MCF 10A (cell line): ENCODE measurements around the gene GRK3. TPM values are rescaled to one million over a fixed set of nuclear protein-coding genes. Genes with fewer than 3 reads are reported as not detected.

ENCODE experiments used
- BruUV-seq: library from RNA; stranded (reverse); fragments of 400-500 nt; replicated peaks from 2 replicates; lab custom pipeline; 2021; lab: Mats Ljungman, UMichigan
- CTCF ChIA-PET: fragments of 300-600 bp; sonication (Branson Sonifier 250); formaldehyde crosslinking; extraction: SDS; loops from one replicate; lab custom pipeline; 2021; ENCODE audit warnings: antibody characterized with exemption, inconsistent platforms; lab: Yijun Ruan, JAX
- POLR2A ChIA-PET: fragments of 300-600, 350-650 bp; sonication (Branson Sonifier 250); formaldehyde crosslinking; extraction: SDS; loops from one replicate; lab custom pipeline; 2020; ENCODE audit warnings: antibody characterized with exemption, inconsistent platforms; lab: Yijun Ruan, JAX
- DNase-seq: peaks from one replicate; pipeline ENCODE4 v3.0.0-alpha.2; 2018; ENCODE audit not compliant: unreplicated experiment
- H3K27ac Mint-ChIP-seq: one replicate; pipeline ENCODE4 v1.8.0; 2022; ENCODE audit warnings: mild to moderate bottlenecking, low read depth, mixed read lengths; ENCODE audit not compliant: unreplicated experiment
- H3K27me3 Mint-ChIP-seq: one replicate; pipeline ENCODE4 v1.8.0; 2022; ENCODE audit warnings: mixed read lengths; ENCODE audit not compliant: insufficient read depth, unreplicated experiment
- H3K36me3 Mint-ChIP-seq: one replicate; pipeline ENCODE4 v1.8.0; 2022; ENCODE audit warnings: mild to moderate bottlenecking, moderate library complexity, mixed read lengths; ENCODE audit not compliant: insufficient read depth, unreplicated experiment
- H3K4me1 Mint-ChIP-seq: one replicate; pipeline ENCODE4 v1.8.0; 2022; ENCODE audit warnings: mixed read lengths; ENCODE audit not compliant: insufficient read depth, unreplicated experiment
- H3K4me3 Mint-ChIP-seq: one replicate; pipeline ENCODE4 v1.8.0; 2022; ENCODE audit warnings: mild to moderate bottlenecking, moderate library complexity, mixed read lengths; ENCODE audit not compliant: unreplicated experiment
- H3K9me3 Mint-ChIP-seq: one replicate; pipeline ENCODE4 v1.8.0; 2022; ENCODE audit warnings: mixed read lengths; ENCODE audit not compliant: unreplicated experiment
- intact Hi-C: fragments of 100-400 bp; cut with micrococcal nuclease; formaldehyde crosslinking; loops from 2 replicates; pipeline ENCODE4 v1.14.1; 2022
- total RNA-seq: library from RNA; stranded (reverse); gene quantifications from 2 replicates; pipeline ENCODE4 v1.2.3, GENCODE V29; 2022
- TF ChIP-seq, protein P1 (sequence below): fragments of 200-600 bp; IDR thresholded peaks from one replicate; pipeline ENCODE4 v1.8.0; 2022; ENCODE audit warnings: antibody characterized with exemption, mild to moderate bottlenecking; ENCODE audit not compliant: unreplicated experiment

The GRK3 gene
- total RNA-seq, 1 experiment from 2014 or later = 7.9 TPM

DNA sequence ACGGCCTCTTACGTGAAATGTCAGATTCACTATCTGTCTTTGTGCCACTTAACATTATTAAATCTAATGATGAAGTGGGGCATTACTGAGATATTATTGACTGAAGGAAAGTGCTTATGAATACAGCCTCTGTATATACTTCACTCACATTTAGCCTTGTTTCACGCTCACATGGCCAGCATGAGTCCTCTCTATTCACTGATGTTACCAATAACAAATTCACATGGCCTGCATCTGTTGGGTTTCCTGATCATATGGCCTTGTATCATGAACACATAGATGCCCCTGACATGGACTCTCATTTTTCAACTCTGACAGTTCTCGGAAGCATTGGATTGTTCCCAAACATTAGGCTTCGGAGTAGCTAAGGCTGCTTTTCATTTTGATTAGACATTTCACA is 109.2 kb downstream of the GRK3 start:
- intact Hi-C loops = no loop called here
- TF ChIP-seq, protein P1, sequence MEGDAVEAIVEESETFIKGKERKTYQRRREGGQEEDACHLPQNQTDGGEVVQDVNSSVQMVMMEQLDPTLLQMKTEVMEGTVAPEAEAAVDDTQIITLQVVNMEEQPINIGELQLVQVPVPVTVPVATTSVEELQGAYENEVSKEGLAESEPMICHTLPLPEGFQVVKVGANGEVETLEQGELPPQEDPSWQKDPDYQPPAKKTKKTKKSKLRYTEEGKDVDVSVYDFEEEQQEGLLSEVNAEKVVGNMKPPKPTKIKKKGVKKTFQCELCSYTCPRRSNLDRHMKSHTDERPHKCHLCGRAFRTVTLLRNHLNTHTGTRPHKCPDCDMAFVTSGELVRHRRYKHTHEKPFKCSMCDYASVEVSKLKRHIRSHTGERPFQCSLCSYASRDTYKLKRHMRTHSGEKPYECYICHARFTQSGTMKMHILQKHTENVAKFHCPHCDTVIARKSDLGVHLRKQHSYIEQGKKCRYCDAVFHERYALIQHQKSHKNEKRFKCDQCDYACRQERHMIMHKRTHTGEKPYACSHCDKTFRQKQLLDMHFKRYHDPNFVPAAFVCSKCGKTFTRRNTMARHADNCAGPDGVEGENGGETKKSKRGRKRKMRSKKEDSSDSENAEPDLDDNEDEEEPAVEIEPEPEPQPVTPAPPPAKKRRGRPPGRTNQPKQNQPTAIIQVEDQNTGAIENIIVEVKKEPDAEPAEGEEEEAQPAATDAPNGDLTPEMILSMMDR = no peak
- Mint-ChIP-seq H3K27me3 (no peaks in the 10 kb centered on the region), H3K4me1 (peaks cover 6% of the 10 kb centered on the region), H3K27ac (no peak overlapping the region), H3K4me3 (no peak overlapping the region), H3K36me3 (no peaks in the 10 kb centered on the region), H3K9me3 (no peaks in the 10 kb centered on the region)
- CTCF ChIA-PET = no interaction called here
- no peak for DNase-seq
- BruUV-seq = no TSS peak
- POLR2A ChIA-PET = no interaction called here

DNA sequence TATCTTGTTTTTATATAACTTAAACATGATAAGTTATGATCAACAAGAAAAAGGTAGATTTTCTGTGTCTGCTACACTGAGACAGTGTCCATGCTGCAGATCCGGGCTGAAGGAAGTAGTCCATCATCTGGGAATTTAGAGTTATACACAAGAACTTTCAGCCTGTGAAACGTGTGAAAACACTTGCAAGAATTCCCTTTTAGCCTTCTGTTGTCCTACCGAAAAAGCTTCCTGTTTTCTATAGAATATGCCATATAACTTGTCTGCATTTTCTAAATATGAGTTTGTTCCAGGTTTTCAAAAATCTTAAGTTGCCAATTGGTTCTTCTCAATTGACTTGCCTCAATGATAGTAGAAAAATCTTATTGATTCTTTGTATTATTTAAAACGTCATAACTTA is 113.2 kb downstream of the GRK3 start:
- no peak overlapping the region for H3K27ac Mint-ChIP-seq
- no peak overlapping the region for H3K4me3 Mint-ChIP-seq
- H3K36me3 Mint-ChIP-seq = no peaks in the 10 kb centered on the region
- no peaks in the 10 kb centered on the region for H3K9me3 Mint-ChIP-seq
- DNase-seq = no peak
- TF ChIP-seq, protein P1 = no peak
- no peaks in the 10 kb centered on the region for H3K27me3 Mint-ChIP-seq
- peaks cover 3% of the 10 kb centered on the region for H3K4me1 Mint-ChIP-seq
- no TSS peak for BruUV-seq
- ChIA-PET POLR2A (no interaction called here), CTCF (interaction anchor here (0.6 kb wide), 1 partner anchor 52 kb away, joined by 3 read pairs; no protein-coding TSS in a partner anchor)
- intact Hi-C loops = no loop called here

DNA sequence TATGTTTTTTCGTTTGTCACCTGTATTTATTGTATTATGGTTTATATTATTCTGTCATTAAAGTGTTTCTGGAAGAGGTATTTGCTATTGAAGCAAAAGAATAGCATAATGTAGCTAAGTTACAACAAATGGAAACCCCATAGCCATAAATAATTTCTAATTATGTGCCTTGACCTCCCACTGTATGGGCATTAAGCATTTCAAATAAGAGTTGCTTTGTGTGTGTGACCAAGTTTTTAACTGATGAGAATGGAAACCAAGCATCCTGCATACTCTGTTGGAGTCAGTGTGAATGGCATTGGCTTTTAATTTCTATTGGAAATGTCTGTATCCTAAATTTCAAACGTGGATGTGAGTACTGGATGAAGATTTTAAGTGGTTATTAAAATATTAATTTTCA is 115.6 kb downstream of the GRK3 start:
- Mint-ChIP-seq H3K27me3 (no peaks in the 10 kb centered on the region), H3K9me3 (no peaks in the 10 kb centered on the region), H3K27ac (no peak overlapping the region), H3K4me1 (no peaks in the 10 kb centered on the region), H3K4me3 (no peak overlapping the region), H3K36me3 (no peaks in the 10 kb centered on the region)
- POLR2A ChIA-PET = no interaction called here
- CTCF ChIA-PET = no interaction called here
- no TSS peak for BruUV-seq
- DNase-seq = no peak
- TF ChIP-seq, protein P1 = no peak
- intact Hi-C loops = no loop called here

DNA sequence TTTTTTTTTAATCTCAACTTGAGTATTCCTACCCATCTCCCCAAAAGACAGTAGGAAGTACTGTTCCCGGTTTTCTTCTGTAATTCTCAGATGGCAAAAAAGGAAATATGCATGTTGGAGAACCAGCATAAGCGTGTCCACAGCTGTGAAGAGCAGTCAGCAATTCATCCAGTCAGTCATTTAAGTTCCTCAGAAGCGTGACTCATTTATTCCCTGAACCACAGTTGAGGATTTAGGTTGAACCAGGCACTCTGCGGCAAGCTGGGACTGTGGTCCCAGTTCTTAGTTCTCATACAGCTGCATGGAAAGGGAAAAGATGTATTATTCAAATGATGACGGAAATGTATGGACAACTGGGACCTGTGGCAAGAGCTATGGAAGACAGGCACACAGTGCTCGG is 116.5 kb downstream of the GRK3 start:
- TF ChIP-seq, protein P1 = no peak
- Mint-ChIP-seq H3K36me3 (no peaks in the 10 kb centered on the region), H3K9me3 (no peaks in the 10 kb centered on the region), H3K4me1 (no peaks in the 10 kb centered on the region), H3K27me3 (no peaks in the 10 kb centered on the region), H3K4me3 (no peak overlapping the region), H3K27ac (no peak overlapping the region)
- ChIA-PET CTCF (interaction anchor here (0.5 to 0.7 kb wide), 3 partner anchors 12 to 285 kb away, joined by 3 to 4 read pairs (median 3); no protein-coding TSS in a partner anchor), POLR2A (no interaction called here)
- intact Hi-C loops = no loop called here
- DNase-seq = no peak
- BruUV-seq = no TSS peak
